Central memory CD8-positive, alpha-beta T cell (primary cell): ENCODE data around the gene FUT2.
"Not testable (repeated sequence)": the region's sequence is repeated elsewhere in the genome, so short reads cannot be mapped to it uniquely, and the experiment has no call there.

Experiments
- ATAC-seq: fragments of 150-1000 bp; cut with Tn5 transposase; replicated peaks from 2 replicates; pipeline ENCODE4 v1.10.0; 2022; ENCODE audit warnings: mild to moderate bottlenecking, moderate FRiP score, moderate number of reproducible peaks; ENCODE audit not compliant: poor library complexity, severe bottlenecking; ENCODE audit errors: extremely low read depth
- DNase-seq, 2 donors: peaks; one replicate each; pipeline ENCODE4 v3.0.0; 2021; ENCODE audit warnings: low spot score in 2 of 2
- H3K27ac Mint-ChIP-seq: one replicate; pipeline ENCODE4 v1.8.0; 2022; ENCODE audit warnings: low read depth, mild to moderate bottlenecking, moderate library complexity, mixed read lengths
- H3K27me3 Mint-ChIP-seq: one replicate; pipeline ENCODE4 v1.8.0; 2022; ENCODE audit warnings: mixed read lengths
- H3K36me3 Mint-ChIP-seq: one replicate; pipeline ENCODE4 v1.8.0; 2022; ENCODE audit warnings: mild to moderate bottlenecking, moderate library complexity, mixed read lengths; ENCODE audit not compliant: insufficient read depth
- H3K4me1 Mint-ChIP-seq: one replicate; pipeline ENCODE4 v1.8.0; 2022; ENCODE audit warnings: mixed read lengths
- H3K4me3 Mint-ChIP-seq: one replicate; pipeline ENCODE4 v1.8.0; 2022; ENCODE audit warnings: mild to moderate bottlenecking, moderate library complexity, mixed read lengths
- H3K9me3 Mint-ChIP-seq: one replicate; pipeline ENCODE4 v1.8.0; 2022; ENCODE audit warnings: mixed read lengths

FUT2 gene

DNA sequence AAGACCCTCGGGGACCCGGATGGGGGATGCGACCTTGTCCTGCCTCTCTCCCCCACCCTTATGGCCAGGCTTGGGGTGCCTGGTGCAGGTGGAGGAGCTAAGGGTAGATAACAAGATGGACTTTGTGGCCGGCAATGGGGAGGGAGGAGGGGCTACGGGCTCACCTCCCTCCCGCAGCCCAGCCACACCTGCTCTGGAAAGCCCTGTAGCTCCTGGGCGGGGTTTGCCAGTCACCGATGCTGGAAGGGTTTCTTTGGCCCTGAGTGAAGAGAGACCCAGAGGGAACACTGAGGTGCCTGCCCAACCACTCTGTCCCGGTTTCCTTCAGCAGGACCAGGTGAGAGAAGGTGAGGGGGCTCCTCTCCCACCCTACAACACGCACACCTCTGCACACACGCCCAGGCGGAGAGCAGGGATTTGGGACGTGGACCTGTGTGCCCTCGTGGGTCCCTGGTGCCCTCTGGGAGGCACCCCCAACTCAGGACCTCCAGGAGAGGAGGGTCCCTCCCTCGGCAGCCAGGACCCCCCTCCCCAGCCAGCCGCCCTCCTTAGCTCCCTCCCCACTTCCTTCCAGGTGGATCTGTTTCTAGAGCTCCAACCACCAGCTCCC is at the start of gene FUT2:
Gene FUT2, plus strand, starts transcription at position 229 of the 610 bp plus-strand sequence. CDS start 6,986 bp downstream, outside the sequence.
- peaks cover 11% of the 10 kb centered on the region for H3K4me1 Mint-ChIP-seq
- ATAC-seq (no peak), DNase-seq (no peak)
- peak within 1 kb of the TSS; percentile 55 for H3K27ac Mint-ChIP-seq
- H3K4me3 Mint-ChIP-seq: peak within 1 kb of the TSS; percentile 62
- no peaks in the 10 kb centered on the region for H3K36me3 Mint-ChIP-seq
- peaks cover 27% of the 10 kb centered on the region for H3K27me3 Mint-ChIP-seq
- no peaks in the 10 kb centered on the region for H3K9me3 Mint-ChIP-seq

- Mint-ChIP-seq H3K36me3 (peaks cover 11% of the 10 kb centered on the region), H3K9me3 (no peaks in the 10 kb centered on the region), H3K4me3 (peak within 1 kb of the TSS; percentile 86), H3K4me1 (peaks cover 48% of the 10 kb centered on the region), H3K27me3 (no peaks in the 10 kb centered on the region), H3K27ac (peak within 1 kb of the TSS; percentile 84)
- ATAC-seq (peak; percentile 75), DNase-seq (peak; percentile 91 to 92)
Observed at GRCh38 chr19:48646001-48646721, 49.6 kb upstream of the FUT2 start, which contains the start of gene CA11. Gene CA11, minus strand, starts transcription at chr19:48646187. Its CDS starts 555 bp downstream, at chr19:48645632.

- peaks cover 48% of the 10 kb centered on the region for H3K4me1 Mint-ChIP-seq
- ATAC-seq (no peak), DNase-seq (no peak)
- H3K4me3 Mint-ChIP-seq: peak overlapping the region; percentile 86
- no peaks in the 10 kb centered on the region for H3K27me3 Mint-ChIP-seq
- H3K36me3 Mint-ChIP-seq: peaks cover 11% of the 10 kb centered on the region
- H3K9me3 Mint-ChIP-seq: no peaks in the 10 kb centered on the region
- peak overlapping the region; percentile 84 for H3K27ac Mint-ChIP-seq
Observed at GRCh38 chr19:48646722-48647216, 49.0 kb upstream of the FUT2 start.

GRCh38 chr19:48648134-48648533 is 47.6 kb upstream of the FUT2 start:
- peak overlapping the region; percentile 6 for H3K4me3 Mint-ChIP-seq
- no peaks in the 10 kb centered on the region for H3K9me3 Mint-ChIP-seq
- DNase-seq (no peak), ATAC-seq (no peak)
- no peaks in the 10 kb centered on the region for H3K27me3 Mint-ChIP-seq
- peaks cover 48% of the 10 kb centered on the region for H3K4me1 Mint-ChIP-seq
- peaks cover 13% of the 10 kb centered on the region for H3K36me3 Mint-ChIP-seq
- peak overlapping the region; percentile 84 for H3K27ac Mint-ChIP-seq

GRCh38 chr19:48650974-48651682 is 44.6 kb upstream of the FUT2 start:
- H3K4me1 Mint-ChIP-seq: peaks cover 28% of the 10 kb centered on the region

DNA sequence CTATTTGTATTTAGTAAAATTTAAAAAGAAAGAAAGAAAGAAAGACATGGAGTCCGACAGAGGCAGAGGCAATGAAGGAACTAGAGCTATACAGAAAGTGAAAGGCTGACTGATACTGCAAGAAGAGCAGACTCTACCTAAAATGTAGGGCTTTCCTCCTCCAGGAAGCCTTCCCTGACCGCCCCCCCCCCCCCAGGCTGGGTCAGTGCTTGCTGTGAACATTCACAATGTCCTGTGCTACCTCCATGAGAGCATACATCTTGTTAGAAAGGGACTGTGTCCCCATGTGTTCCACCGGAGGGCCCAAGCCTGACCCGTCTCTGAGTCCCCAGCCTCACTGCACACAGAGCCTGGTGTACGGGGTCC is 44.1 kb upstream of the FUT2 start:
- H3K27ac Mint-ChIP-seq: peak overlapping the region; percentile 86
- ATAC-seq (no peak), DNase-seq (no peak)
- H3K4me3 Mint-ChIP-seq: no peak overlapping the region
- H3K36me3 Mint-ChIP-seq: peaks cover 11% of the 10 kb centered on the region
- peaks cover 23% of the 10 kb centered on the region for H3K4me1 Mint-ChIP-seq
- no peaks in the 10 kb centered on the region for H3K9me3 Mint-ChIP-seq
- H3K27me3 Mint-ChIP-seq: no peaks in the 10 kb centered on the region

More at GRCh38 chr19:48650974-48651682, 44.6 kb upstream of the FUT2 start:
- Mint-ChIP-seq H3K27me3 (no peaks in the 10 kb centered on the region), H3K4me3 (no peak overlapping the region), H3K36me3 (peaks cover 11% of the 10 kb centered on the region), H3K27ac (peak overlapping the region; percentile 86), H3K9me3 (no peaks in the 10 kb centered on the region)
- no peak for ATAC-seq
- DNase-seq: no peak

DNA sequence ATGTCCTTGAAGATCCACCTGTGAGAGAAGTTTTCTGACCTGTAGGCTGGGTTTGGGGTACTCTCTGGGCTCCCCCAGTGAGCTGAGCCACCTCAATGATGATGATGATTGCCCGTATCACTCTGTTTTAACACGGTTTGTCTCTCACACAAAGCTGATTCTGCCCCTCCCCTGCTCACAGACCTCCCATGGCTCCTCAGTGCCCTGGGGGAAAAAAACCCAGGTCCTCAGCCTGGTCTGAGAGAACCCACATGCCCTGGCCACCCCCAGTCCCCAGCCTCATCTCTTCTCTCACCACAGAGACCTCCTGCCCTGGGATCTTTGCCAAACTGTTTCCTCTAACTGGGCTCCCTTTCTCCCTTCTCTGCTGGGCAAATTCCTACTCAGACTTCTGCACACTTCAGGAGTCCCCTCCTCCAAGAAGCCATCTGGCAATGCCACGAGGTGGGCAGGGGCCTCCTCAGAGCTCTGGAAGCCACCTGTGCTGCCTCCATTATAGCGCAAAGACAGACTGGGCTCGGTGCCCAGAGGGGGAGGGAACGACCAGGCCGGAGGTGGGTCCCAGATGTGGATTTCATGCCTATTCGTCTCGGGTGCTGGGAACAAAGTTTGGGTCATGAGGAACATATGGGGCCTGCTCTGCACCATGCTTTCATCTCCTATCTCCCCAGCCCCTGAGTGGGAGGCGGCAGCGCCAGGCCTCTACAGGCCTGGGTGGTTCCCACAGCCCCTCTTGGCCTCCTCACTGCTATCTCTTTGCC is 41.3 kb upstream of the FUT2 start:
- Mint-ChIP-seq H3K4me1 (peaks cover 3% of the 10 kb centered on the region), H3K9me3 (no peaks in the 10 kb centered on the region), H3K27ac (no peak overlapping the region), H3K36me3 (peaks cover 3% of the 10 kb centered on the region), H3K4me3 (no peak overlapping the region), H3K27me3 (no peaks in the 10 kb centered on the region)
- DNase-seq: no peak
- no peak for ATAC-seq

GRCh38 chr19:48656840-48657474 is 38.8 kb upstream of the FUT2 start:
- Mint-ChIP-seq H3K27me3 (no peaks in the 10 kb centered on the region), H3K4me1 (peaks cover 7% of the 10 kb centered on the region), H3K9me3 (no peaks in the 10 kb centered on the region), H3K36me3 (peaks cover 5% of the 10 kb centered on the region), H3K4me3 (no peak overlapping the region), H3K27ac (no peak overlapping the region)
- ATAC-seq (no peak), DNase-seq (no peak)

- H3K4me1 Mint-ChIP-seq, H3K27me3 Mint-ChIP-seq, H3K27ac Mint-ChIP-seq, DNase-seq, H3K36me3 Mint-ChIP-seq, H3K9me3 Mint-ChIP-seq, ATAC-seq, H3K4me3 Mint-ChIP-seq: not testable (repeated sequence)
Observed at GRCh38 chr19:48657828-48658227, 37.9 kb upstream of the FUT2 start.

- H3K4me3 Mint-ChIP-seq: no peak overlapping the region
Observed at GRCh38 chr19:48658483-48658882, 37.3 kb upstream of the FUT2 start.

DNA sequence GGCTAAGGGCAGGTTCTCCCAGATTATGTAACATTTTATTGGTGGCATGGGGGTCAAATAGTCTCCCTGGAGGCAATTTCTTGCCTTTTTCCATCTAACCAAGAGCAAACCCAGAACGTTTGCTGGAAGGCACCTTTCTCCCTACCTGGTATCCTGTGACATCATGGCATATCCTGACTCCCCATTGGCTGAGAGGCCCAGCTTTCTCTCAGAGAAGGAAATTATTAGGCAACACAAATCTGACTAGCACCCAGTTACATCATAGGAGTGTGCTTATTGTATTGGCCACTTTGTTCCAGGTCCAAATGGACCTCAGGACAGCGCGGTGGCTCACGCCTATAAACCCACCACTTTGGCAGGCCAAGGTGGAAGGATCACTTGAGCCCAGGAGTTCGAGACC is 36.0 kb upstream of the FUT2 start:
- peaks cover 7% of the 10 kb centered on the region for H3K4me1 Mint-ChIP-seq
- no peaks in the 10 kb centered on the region for H3K9me3 Mint-ChIP-seq
- H3K4me3 Mint-ChIP-seq: no peak overlapping the region
- no peak overlapping the region for H3K27ac Mint-ChIP-seq
- ATAC-seq (no peak), DNase-seq (no peak)
- H3K36me3 Mint-ChIP-seq: peaks cover 4% of the 10 kb centered on the region
- H3K27me3 Mint-ChIP-seq: no peaks in the 10 kb centered on the region

More at GRCh38 chr19:48658483-48658882, 37.3 kb upstream of the FUT2 start:
- peaks cover 4% of the 10 kb centered on the region for H3K36me3 Mint-ChIP-seq
- no peak overlapping the region for H3K27ac Mint-ChIP-seq
- H3K27me3 Mint-ChIP-seq: no peaks in the 10 kb centered on the region
- H3K4me1 Mint-ChIP-seq: peaks cover 7% of the 10 kb centered on the region
- no peak for DNase-seq
- no peaks in the 10 kb centered on the region for H3K9me3 Mint-ChIP-seq
- ATAC-seq: no peak
